HG02759 (cell line): ENCODE results near the gene ATP5F1E.

Experiments
- ATAC-seq: cut with Tn5 transposase; IDR thresholded peaks from one replicate; pipeline ENCODE4 v1.9.1; 2021; ENCODE audit warnings: mild to moderate bottlenecking, moderate library complexity; ENCODE audit not compliant: unreplicated experiment

Gene ATP5F1E

GRCh38 chr20:59006864-59007664 lies 25.1 kb downstream of the ATP5F1E start, which contains the start of gene CTSZ:
Gene CTSZ, minus strand, starts transcription at chr20:59007254. Its CDS starts 126 bp downstream, at chr20:59007128.
- ATAC-seq = peak; percentile 24

- ATAC-seq = no peak
These were observed 25.8 kb downstream of the ATP5F1E start for GRCh38 chr20:59006167-59006863.

- ATAC-seq = no peak
These were observed 26.5 kb downstream of the ATP5F1E start for GRCh38 chr20:59005523-59006166.

- peak; percentile 69 for ATAC-seq
These were observed 27.2 kb downstream of the ATP5F1E start for GRCh38 chr20:59004763-59005522.

GRCh38 chr20:59004493-59004762 lies 27.7 kb downstream of the ATP5F1E start:
- ATAC-seq = peak; percentile 0

GRCh38 chr20:59003836-59004492 lies 28.2 kb downstream of the ATP5F1E start:
- no peak for ATAC-seq

- ATAC-seq = no peak
These were observed 29.2 kb downstream of the ATP5F1E start for GRCh38 chr20:59002874-59003399.

GRCh38 chr20:59002388-59002787 lies 29.7 kb downstream of the ATP5F1E start:
- no peak for ATAC-seq

- ATAC-seq = no peak
These were observed 30.5 kb downstream of the ATP5F1E start for GRCh38 chr20:59001449-59002171.

- no peak for ATAC-seq
These were observed 31.1 kb downstream of the ATP5F1E start for GRCh38 chr20:59001068-59001448.

- ATAC-seq = no peak
These were observed 31.8 kb downstream of the ATP5F1E start for GRCh38 chr20:59000326-59000725.

GRCh38 chr20:58998656-58999055 lies 33.5 kb downstream of the ATP5F1E start:
- no peak for ATAC-seq

- no peak for ATAC-seq
These were observed 34.9 kb downstream of the ATP5F1E start for GRCh38 chr20:58997141-58997770.

GRCh38 chr20:58996226-58996611 lies 35.9 kb downstream of the ATP5F1E start:
- no peak for ATAC-seq

- no peak for ATAC-seq
These were observed 36.5 kb downstream of the ATP5F1E start for GRCh38 chr20:58995461-58996225.

- ATAC-seq = no peak
These were observed 37.6 kb downstream of the ATP5F1E start for GRCh38 chr20:58994390-58995159.

GRCh38 chr20:58993332-58994248 lies 38.5 kb downstream of the ATP5F1E start:
- ATAC-seq = no peak
